Liver (tissue), 9 donors: ENCODE data around the gene PDCD7. TPM values are rescaled to one million over a fixed set of nuclear protein-coding genes. Genes with fewer than 3 reads are reported as not detected.
"Not testable (repeated sequence)": the region's sequence is repeated elsewhere in the genome, so short reads cannot be mapped to it uniquely, and the experiment has no call there.

Experiments used
- DNase-seq: peaks from one replicate; pipeline ENCODE4 v3.0.0-alpha.2; 2017; ENCODE audit warnings: low spot score
- H3K27ac ChIP-seq, 2 donors: one replicate each; pipeline ENCODE4 v1.7.0; 2013; ENCODE audit warnings: inconsistent platforms in 2 of 2, low read length in 2 of 2, control low read depth in 1 of 2, low read depth in 1 of 2, mild to moderate bottlenecking in 1 of 2
- H3K27me3 ChIP-seq, 4 donors: one replicate each; pipeline versions ENCODE4 v1.6.1 to v1.7.0; 2013; ENCODE audit warnings: low read length in 3 of 4, inconsistent platforms in 1 of 4, mild to moderate bottlenecking in 1 of 4, moderate library complexity in 1 of 4; ENCODE audit not compliant: control insufficient read depth in 4 of 4, insufficient read depth in 4 of 4
- H3K36me3 ChIP-seq, 4 donors: one replicate each; pipeline versions ENCODE4 v1.6.1 to v1.7.0; 2013; ENCODE audit warnings: low read length in 3 of 4, mild to moderate bottlenecking in 3 of 4, low read depth in 1 of 4, moderate library complexity in 1 of 4; ENCODE audit not compliant: control insufficient read depth in 4 of 4, insufficient read depth in 3 of 4
- H3K4me1 ChIP-seq, 4 donors: one replicate each; pipeline versions ENCODE4 v1.6.1 to v1.7.0; 2013; ENCODE audit warnings: low read length in 3 of 4, mild to moderate bottlenecking in 3 of 4, moderate library complexity in 1 of 4; ENCODE audit not compliant: control insufficient read depth in 4 of 4, insufficient read depth in 4 of 4
- H3K4me3 ChIP-seq, 3 donors: one replicate each; pipeline versions ENCODE4 v1.6.1 to v1.7.0; 2013; ENCODE audit warnings: low read length in 3 of 3, control low read depth in 1 of 3, low read depth in 1 of 3, mild to moderate bottlenecking in 1 of 3
- H3K9ac ChIP-seq, 2 donors: one replicate each; pipeline ENCODE4 v1.7.0; 2013; ENCODE audit warnings: low read length in 2 of 2, mild to moderate bottlenecking in 2 of 2, moderate library complexity in 2 of 2, control low read depth in 1 of 2, low read depth in 1 of 2
- H3K9me3 ChIP-seq, 4 donors: one replicate each; pipeline versions ENCODE4 v1.6.1 to v1.7.0; 2013; ENCODE audit warnings: low read length in 3 of 4; ENCODE audit not compliant: control insufficient read depth in 4 of 4
- EGR1 ChIP-seq, 2 donors: IDR thresholded peaks; 2 replicates each; pipeline ENCODE4 v1.6.1; 2016 to 2018; ENCODE audit warnings: antibody characterized with exemption in 2 of 2, low read depth in 2 of 2
- GABPA ChIP-seq, 2 donors: IDR thresholded peaks in 1 of 2; conservative IDR thresholded peaks in 1 of 2; 2 replicates each; pipeline ENCODE4 v1.6.1; 2016; ENCODE audit warnings: antibody characterized with exemption in 2 of 2, mild to moderate bottlenecking in 1 of 2, moderate library complexity in 1 of 2
- SP1 ChIP-seq: IDR thresholded peaks from 2 replicates; pipeline ENCODE4 v1.6.1; 2018; ENCODE audit warnings: antibody characterized with exemption, mild to moderate bottlenecking
- TAF1 ChIP-seq: conservative IDR thresholded peaks from 2 replicates; pipeline ENCODE4 v1.6.1; 2016; ENCODE audit warnings: antibody characterized with exemption, mild to moderate bottlenecking
- YY1 ChIP-seq: IDR thresholded peaks from 2 replicates; pipeline ENCODE4 v1.6.1; 2016; ENCODE audit warnings: antibody characterized with exemption, mild to moderate bottlenecking
- WGBS: extraction: QIAGEN DNeasy Blood & Tissue Kit; methylation state at CpG from one replicate; pipeline ENCODE4 v1.1.7; 2013; 5-methylcytosine and 5-hydroxymethylcytosine counted together
- polyA plus RNA-seq, 2 donors: library from polyadenylated mRNA; stranded (reverse) in 1 of 2; unstranded in 1 of 2; fragments of 200-250 nt in 1 of 2; fragments of >200 nt in 1 of 2; fragmentation: Nextera tagmentation in 1 of 2; extraction: Ambion mirVana in 1 of 2; gene quantifications; one replicate each; pipeline versions ENCODE4 v1.2.1 to v1.2.3, GENCODE V29; 2013 to 2015
- total RNA-seq, 2 donors: library from RNA; depleted of rRNA; stranded (reverse); fragments of >200 nt; gene quantifications; one replicate each; pipeline ENCODE4 v1.2.3, GENCODE V29; 2014
- TF ChIP-seq, protein P1 (sequence below): IDR thresholded peaks from 2 replicates; pipeline ENCODE4 v1.6.1; 2016; ENCODE audit warnings: antibody characterized with exemption
- donor health status: healthy.
- donor health status: healthy.
- donor health status: healthy.
- donor health status: healthy.
- donor health status: healthy.

PDCD7 gene
- total and polyA plus RNA-seq, 4 donors: 3.0 to 9.5 (median 6.7) TPM

DNA sequence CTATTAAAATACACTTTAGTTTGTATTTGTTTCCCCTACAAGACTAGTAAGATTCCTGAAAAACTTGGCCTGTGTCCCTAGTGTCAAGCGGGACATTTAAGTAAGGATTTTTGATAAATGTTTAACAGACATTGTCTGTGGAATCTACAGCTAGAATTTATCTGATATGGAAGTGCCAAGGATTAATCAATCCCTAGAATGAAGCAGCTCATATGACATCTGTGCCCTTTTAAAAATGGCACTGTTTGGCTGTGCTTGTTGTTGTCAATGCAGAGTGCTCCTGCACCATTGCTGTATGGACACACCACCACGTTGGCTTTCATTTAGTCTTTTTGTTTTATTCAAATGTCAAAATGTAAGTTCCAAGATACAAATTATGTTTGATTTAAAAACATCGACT lies 14.3 kb upstream of the PDCD7 start:
- 65% methylated on average over 3 of the region's 3 CpGs for WGBS
- no peaks in the 10 kb centered on the region for H3K9me3 ChIP-seq
- H3K4me1 ChIP-seq: peaks cover 0 to 6% (median 2%) of the 10 kb centered on the region in 4 donors
- no peak overlapping the region for H3K4me3 ChIP-seq
- no peak for TF ChIP-seq GABPA (IDR thresholded peaks at IDR 0.05 in 1 of 2, conservative IDR thresholded peaks at IDR 0.05 in 1 of 2)
- no peak for TF ChIP-seq SP1
- TF ChIP-seq TAF1: no peak
- H3K27ac ChIP-seq: no peak overlapping the region
- H3K27me3 ChIP-seq: no peaks in the 10 kb centered on the region
- no peak overlapping the region for H3K9ac ChIP-seq
- DNase-seq: no peak
- peaks cover 4 to 37% (median 24%) of the 10 kb centered on the region in 4 donors for H3K36me3 ChIP-seq

DNA sequence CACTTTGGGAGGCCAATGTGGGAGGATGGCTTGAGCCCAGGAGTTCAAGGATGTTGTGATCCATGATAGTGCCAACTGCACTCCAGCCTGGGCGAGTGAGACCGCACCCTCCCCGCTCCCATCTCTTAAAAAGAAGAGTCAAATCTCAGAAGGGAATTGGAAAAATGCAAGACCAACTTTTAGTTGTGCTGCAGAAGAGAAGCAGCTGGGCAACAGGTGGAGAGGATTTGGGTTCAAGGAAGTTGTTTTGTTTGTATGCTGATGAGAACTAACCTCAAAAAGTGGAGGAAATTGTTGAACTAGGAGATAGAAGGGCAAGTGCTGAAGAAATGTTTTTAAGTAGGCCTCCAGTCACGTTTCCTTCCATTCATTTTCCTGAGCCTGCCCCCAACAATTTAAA lies 12.8 kb upstream of the PDCD7 start:
- no peak overlapping the region for H3K27ac ChIP-seq
- H3K27me3 ChIP-seq: no peaks in the 10 kb centered on the region
- no peak for DNase-seq
- no peak overlapping the region for H3K9ac ChIP-seq
- H3K36me3 ChIP-seq: peaks cover 1 to 31% (median 17%) of the 10 kb centered on the region in 4 donors
- H3K9me3 ChIP-seq: no peaks in the 10 kb centered on the region
- 91% methylated on average over 4 of the region's 4 CpGs for WGBS
- no peak overlapping the region for H3K4me3 ChIP-seq
- peaks cover 0 to 6% (median 2%) of the 10 kb centered on the region in 4 donors for H3K4me1 ChIP-seq
- TF ChIP-seq EGR1 (IDR thresholded peaks at IDR 0.05; ENCODE audit: low read depth in 2 of 2): no peak
- TF ChIP-seq GABPA (IDR thresholded peaks at IDR 0.05 in 1 of 2, conservative IDR thresholded peaks at IDR 0.05 in 1 of 2): no peak
- TF ChIP-seq, protein P1, sequence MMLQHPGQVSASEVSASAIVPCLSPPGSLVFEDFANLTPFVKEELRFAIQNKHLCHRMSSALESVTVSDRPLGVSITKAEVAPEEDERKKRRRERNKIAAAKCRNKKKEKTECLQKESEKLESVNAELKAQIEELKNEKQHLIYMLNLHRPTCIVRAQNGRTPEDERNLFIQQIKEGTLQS: no peak
- no peak for TF ChIP-seq TAF1
- TF ChIP-seq YY1: no peak

DNA sequence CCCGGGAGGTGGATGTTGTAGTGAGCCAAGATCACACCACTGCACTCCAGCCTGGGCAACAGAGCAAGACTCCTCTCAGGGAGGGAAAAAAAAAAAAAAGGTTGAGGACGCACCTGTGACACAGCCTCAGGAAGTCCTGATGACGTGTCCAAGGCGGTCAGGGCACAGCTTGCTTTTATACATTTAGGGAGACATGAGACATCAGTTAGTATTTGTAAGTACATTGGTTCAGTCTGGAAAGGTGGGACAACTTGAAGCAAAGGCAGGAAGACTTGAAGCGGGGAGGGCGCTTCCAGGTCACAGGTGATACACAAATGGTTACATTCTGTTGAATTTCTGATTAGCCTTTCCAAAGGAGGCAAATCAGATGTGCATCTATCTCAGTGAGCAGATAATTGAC lies 5.0 kb upstream of the PDCD7 start:
- not testable (repeated sequence) for H3K27me3 ChIP-seq, H3K4me1 ChIP-seq, H3K36me3 ChIP-seq, H3K9me3 ChIP-seq, H3K9ac ChIP-seq, DNase-seq, H3K27ac ChIP-seq, H3K4me3 ChIP-seq
- WGBS: 96% methylated on average over 6 of the region's 6 CpGs

DNA sequence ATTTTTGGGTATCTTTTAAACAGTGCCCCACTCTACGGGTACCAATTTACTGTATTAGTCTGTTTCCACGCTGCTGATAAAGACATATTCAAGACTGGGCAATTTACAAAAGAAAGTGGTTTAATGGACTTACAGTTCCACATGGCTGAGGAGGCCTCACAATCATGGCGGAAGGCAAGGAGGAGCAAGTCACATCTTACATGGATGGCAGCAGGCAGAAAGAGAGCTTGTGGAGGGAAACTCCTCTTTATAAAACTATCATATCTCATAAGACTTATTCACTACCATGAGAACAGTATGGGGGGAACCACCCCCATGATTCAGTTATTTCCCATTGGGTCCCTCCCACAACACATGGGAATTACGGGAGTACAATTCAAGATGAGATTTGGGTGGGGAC lies 4.3 kb upstream of the PDCD7 start:
- WGBS: 97% methylated on average over 4 of the region's 4 CpGs
- H3K36me3 ChIP-seq, H3K27ac ChIP-seq, H3K4me3 ChIP-seq, H3K27me3 ChIP-seq, H3K4me1 ChIP-seq, H3K9ac ChIP-seq, H3K9me3 ChIP-seq, DNase-seq: not testable (repeated sequence)

DNA sequence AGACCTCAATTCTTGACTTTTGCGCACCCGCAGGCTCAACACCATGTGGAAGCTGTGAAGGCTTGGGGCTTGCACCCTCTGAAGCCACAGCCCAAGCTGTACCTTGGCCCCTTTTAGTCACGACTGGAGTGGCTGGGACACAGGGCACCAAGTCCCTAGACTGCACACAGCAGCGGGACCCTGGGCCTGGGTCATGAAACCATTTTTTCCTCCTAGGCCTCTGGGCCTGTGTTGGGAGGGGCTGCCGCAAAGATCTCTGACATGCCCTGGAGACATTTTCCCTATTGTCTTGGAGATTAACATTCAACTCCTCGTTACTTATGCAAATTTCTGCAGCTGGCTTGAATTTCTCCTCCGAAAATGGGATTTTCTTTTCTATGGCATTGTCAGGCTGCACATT lies 3.5 kb upstream of the PDCD7 start:
- 96% methylated on average over 7 of the region's 7 CpGs for WGBS

More for the DNA sequence above, 3.5 kb upstream of the PDCD7 start:
- H3K4me3 ChIP-seq, H3K9me3 ChIP-seq, DNase-seq, H3K27me3 ChIP-seq, H3K36me3 ChIP-seq, H3K9ac ChIP-seq, H3K27ac ChIP-seq: not testable (repeated sequence)
- peaks cover 3 to 16% (median 10%) of the 10 kb centered on the region in 4 donors for H3K4me1 ChIP-seq
